Hypothalamus (tissue), 51 donors: ENCODE data around the gene GRM7.
A peak's percentile ranks its signal among the peaks of the same experiment; 100 is the strongest.

Experiments used
- DNase-seq, 51 donors: peaks; one replicate each; lab custom pipeline; 2025; lab: John Stamatoyannopoulos, UW

Gene GRM7

GRCh38 chr3:7290077-7290825 lies 429.3 kb downstream of the GRM7 start:
- DNase-seq = no peak

DNA sequence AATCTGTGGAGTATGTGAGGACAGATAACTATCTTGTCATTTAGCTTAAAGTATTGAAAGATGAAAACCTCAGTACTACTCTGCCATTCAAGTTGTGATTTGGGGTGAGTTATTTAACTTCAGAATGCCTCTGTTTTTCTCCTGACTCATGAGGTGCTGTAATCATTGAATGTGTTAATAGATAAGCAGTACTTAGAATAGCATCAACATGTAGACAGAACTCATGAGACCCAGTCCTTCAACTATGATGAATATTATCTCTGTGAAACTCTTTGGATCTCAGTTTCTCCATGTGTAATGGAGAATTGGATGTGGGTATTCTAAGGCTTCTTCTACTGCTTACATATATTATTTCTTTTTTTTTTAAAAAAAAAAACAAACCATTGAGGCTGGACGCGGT lies 431.4 kb downstream of the GRM7 start:
- DNase-seq = no peak

- DNase-seq = no peak
Measured at GRCh38 chr3:7293286-7293685, 432.4 kb downstream of the GRM7 start.

GRCh38 chr3:7305561-7305960 lies 444.6 kb downstream of the GRM7 start:
- DNase-seq = no peak

GRCh38 chr3:7306901-7307300 lies 446.0 kb downstream of the GRM7 start:
- no peak for DNase-seq

DNA sequence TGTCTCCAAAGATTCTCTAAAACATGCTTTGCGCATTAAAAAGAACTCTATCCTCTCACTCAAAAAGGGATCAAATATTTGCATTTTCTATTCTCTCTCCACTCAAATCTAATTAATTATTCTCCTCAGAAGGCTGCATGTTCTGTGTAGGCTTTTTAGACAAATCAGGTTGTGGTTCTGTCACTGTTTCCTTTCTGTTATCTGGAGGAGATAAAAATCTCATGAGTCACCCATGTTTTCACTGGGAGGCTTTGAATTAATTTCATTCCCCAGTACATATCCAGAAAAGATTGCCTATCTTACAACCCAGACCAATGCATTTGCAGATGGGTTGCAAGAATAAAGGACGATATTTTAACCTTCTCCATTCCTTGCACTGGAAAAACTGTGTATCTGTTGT lies 446.5 kb downstream of the GRM7 start:
- peak in 1 of 51 donors; percentile 24 for DNase-seq

DNA sequence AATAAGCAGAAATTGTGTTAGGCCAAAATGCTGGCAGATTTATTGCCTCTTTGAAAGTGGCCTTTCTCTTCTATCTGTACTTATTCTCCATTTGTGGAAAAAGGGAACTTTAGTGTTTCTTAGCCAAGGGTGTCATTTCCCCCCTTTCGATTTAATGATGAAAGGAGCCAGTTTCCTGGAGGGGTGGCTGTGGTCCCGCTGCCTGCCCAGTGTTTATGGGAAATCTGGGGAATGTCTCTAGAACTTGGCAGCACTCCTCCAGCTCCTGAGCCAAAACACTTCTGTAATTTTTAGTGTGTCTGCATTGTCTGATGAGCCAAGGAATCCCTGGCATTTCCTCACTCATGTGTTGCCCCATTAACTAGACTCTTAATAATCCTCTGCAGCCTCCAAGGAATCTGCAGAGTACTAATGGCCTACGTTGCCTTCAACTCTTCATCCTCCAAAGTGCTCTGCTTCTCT lies 448.8 kb downstream of the GRM7 start:
- DNase-seq = peak in 27 of 51 donors; percentile 0 to 60 (median 7)

DNA sequence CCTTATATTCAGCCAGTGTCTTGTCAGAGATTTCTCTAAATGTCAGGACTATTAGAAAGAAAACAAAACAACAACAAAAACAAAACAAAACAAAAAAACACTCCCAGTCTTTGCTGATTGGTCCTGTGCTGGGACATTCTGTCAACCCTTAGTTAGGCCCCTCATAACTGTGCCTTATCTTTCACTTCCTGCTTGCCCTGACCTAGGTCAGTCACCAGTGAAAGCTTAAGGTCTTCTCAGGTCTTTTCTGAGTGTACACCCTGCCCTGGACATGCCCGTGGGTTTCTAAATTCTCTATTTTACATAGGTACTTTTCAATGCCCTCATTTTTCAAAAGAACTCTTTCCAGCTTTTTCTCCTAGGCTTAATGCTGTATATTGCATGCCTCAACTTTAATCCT lies 454.1 kb downstream of the GRM7 start:
- no peak for DNase-seq

DNA sequence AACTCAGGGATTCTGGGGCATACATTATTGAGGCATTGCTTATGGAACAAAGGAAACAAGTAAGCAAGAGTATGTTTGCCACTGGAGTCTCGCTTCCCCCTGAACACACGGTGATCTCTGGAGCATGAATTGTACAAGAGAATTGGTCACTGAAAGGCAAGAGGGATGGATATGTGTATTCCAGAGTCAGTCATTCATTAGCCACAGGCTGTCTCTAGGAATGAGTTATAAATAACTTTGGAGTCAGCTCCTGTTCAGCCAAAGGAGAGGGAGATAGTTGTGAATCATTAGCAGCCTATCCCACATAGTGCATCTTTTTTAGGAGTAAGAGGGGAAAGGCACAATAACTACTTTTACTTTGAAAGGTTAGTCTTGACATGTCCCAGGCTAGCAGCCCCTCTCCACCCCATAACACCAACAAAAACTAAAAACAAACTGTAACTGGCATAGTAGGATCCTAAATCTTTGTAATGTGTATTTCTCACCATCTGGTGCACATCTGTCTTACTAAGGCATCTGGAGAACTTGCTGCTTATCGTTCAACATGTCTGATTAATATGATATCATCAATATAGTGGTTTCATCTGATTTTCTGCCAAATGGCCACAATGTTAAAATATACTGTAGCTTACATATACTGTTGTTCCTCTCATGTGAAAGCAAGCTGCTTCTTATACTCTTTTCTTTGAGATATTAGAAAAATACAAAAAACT lies 462.2 kb downstream of the GRM7 start:
- no peak for DNase-seq

GRCh38 chr3:7328339-7328738 lies 467.4 kb downstream of the GRM7 start:
- DNase-seq = no peak

DNA sequence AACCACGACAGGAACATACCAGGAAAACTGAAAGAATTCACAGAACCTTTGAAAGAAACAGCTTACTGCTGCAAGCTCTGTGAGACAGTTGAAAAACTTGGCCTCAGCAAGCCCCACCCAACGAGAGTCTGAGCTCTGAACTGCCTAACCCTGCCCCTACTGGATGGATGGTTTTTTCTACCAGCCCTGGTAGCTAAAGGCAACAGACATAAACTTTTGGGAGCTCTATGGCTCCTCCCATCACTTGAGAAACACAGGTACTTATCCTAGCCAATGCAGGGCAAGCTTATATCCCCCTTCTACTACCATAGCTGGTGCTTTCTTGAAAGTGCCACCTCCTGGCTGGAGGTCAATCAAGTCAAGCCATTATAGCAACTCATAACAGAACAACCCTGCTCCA lies 471.8 kb downstream of the GRM7 start:
- DNase-seq = no peak

- no peak for DNase-seq
Measured at GRCh38 chr3:7333125-7333524, 472.2 kb downstream of the GRM7 start.

DNA sequence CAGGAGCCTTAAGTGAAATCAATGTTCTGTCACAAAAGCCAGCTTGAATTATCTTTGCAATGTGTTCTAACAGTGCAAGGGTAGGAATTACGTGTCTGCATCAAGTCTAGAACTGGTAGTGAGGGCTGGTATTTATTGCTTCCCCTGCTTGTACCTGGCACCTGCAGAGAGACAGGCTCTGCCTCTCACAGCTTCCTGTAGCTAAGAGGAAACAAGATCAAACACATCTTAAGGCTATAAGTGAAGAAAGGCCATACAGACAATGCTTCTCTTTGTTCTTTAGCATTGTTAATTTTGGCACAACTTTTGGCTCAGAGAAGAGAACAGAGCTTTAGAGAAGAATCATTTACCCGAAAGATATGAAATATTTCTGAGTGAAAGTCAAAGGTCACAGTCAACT lies 479.9 kb downstream of the GRM7 start:
- no peak for DNase-seq

DNA sequence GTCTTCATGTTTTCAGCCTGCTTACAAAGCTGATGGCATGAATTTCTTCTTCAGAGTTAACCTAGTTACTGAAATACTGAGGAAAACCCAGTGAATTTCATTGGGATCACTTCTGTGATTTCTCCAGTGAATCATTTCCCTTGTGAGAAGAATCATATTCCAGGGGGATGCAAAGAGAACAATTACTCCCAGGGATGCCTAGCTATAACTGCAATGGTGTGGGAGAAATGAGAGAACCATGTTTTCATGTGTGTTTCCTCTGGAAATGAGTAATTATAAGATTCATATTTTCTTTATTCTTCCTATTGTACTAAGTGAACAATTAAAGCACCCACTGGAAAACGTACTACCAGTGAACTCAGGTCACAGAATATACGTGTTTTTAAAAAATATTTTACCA lies 485.4 kb downstream of the GRM7 start:
- no peak for DNase-seq

GRCh38 chr3:7357101-7357500 lies 496.2 kb downstream of the GRM7 start:
- DNase-seq = no peak

DNA sequence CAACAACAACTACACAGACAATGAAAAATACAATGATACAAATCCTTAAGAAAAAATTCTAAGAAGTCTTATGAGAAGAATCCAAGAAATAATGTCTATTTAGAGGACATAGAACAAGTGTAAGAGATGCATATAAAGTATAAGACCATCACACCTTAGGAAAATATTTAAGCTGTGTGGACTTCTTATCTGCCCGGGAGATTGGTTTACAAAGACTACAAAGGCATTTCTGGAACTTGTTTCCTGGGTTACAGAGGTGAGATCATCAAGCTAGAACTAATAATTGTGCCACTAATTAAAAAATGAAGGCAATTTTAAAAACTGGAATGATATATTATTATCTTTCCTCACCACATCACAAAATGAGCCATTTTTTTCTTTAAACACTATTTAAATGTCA lies 507.1 kb downstream of the GRM7 start:
- DNase-seq = no peak

GRCh38 chr3:7368597-7368996 lies 507.7 kb downstream of the GRM7 start:
- DNase-seq = no peak

DNA sequence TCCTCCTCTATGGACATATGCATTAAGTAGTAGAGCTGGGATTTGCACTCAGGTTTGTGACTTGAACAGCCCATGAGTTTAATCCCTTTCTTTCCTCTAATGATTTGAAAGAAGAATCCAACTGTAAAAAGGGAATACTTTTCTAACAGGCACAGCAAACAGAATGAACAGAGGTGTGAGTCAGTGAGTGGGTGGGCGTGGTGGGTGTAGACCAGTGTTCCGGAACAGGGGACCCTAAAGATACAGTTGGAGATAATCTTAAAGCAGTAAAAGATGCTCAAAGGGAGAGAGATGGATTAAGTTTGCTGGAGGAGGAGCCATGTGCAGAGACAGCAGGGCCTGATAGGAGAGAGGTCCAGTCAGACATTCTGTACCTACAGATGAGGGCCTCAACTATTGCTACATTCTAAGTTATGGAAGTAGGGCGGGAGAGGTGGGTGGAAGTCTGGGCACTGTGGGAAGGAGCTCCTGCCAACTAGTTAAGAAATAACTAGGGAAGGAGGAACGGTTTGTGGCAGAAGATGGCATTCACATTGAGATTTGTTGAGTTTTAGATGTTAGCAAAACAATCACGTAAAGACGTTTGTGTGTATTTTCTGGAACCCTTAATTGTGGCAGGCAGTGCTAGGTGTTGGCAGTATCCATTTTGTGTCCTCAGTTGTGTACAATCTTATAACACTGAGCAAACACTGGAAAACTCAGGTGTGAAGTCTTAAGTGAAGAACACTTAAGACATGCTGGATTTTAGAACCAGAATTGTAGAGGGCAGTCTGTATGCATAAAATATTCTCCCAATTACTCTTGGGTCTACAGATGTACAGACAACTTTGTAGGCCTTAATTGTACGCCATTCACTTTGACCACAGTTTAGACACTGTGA lies 511.0 kb downstream of the GRM7 start:
- DNase-seq = peak in 2 of 51 donors; percentile 1 to 15

DNA sequence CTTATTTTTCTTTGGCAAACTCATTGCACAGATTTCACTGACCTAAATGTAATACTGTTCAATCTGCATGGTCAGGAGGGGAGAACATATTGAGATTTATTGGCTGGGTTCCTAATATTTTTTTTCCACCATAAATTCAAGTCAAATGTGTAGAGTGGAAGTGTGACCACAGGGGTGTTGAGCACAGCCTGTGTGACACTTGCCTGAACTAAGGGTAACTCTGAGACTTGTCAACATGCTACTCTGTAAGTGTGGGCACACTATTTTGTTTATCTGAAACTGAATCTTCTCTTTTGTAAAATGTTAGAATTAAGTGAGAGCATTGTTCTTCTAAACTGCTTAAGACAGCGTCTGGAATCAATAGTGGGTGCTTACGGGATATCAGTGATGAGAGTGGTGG lies 516.2 kb downstream of the GRM7 start:
- DNase-seq = no peak

DNA sequence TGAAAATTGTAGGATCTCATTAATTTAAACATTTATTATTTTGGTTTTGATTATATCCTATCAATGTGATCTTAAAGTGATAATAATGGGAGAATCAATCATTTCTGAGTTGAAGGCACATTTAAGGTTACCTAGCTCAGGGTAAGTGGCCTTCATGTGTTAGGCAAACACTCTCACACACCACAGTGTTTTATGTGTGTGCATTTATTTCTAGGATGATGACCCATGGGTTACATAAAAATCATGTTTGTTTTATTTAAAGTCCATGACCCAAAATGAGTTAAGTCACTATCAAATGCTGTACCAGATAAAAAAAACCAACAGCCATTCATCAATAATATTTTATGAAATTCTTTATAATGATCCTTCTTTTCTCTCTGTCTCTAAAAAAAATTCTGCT lies 520.8 kb downstream of the GRM7 start:
- DNase-seq = no peak

- no peak for DNase-seq
Measured at GRCh38 chr3:7382293-7383010, 521.5 kb downstream of the GRM7 start.
